ENCODE results near the gene RRAS. TPM values are rescaled to one million over a fixed set of nuclear protein-coding genes. Genes with fewer than 3 reads are reported as not detected.

The RRAS gene
- total RNA-seq, 1 experiment from 2014 or later, result 20.1 TPM

DNA sequence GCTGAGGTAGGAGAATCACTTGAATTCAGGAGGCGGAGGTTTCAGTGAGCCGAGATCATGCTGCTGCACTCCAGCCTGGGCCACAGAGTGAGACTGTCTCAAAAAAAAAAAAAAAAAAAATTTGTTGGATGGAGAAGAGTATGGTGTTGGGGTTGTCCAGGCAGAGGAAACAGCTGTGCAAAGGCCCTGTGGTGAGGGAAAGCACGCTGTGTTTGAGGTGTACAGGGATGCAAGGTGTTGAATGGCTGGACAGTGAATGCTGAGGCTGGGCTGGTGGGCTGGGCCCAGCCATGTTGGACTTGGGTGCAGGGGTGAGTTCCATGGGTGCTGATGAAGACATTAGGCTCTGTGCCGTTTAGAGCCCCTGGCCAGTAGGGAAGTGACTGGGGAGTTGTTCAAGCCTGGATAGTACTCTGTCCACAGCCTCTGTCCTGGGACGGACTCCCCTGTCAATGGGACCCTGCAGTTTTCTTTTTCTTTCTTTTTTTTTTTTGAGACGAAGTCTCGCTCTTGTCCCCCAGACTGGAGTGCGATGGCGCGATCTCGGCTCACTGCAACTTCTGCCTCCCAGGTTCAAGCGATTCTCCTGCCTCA lies 30.3 kb downstream of the RRAS start:
- no peak for DNase-seq
- Histone ChIP-seq H3K27me3 (ENCODE audit: control insufficient read depth, insufficient read depth, low read length) (no peaks in the 10 kb centered on the region), H3K36me3 (replicated peaks; ENCODE audit: control insufficient read depth, insufficient read depth, low read length) (peaks cover 24% of the 10 kb centered on the region), H3K4me3 (ENCODE audit: insufficient read depth, low read depth, low read length) (no peak overlapping the region)

DNA sequence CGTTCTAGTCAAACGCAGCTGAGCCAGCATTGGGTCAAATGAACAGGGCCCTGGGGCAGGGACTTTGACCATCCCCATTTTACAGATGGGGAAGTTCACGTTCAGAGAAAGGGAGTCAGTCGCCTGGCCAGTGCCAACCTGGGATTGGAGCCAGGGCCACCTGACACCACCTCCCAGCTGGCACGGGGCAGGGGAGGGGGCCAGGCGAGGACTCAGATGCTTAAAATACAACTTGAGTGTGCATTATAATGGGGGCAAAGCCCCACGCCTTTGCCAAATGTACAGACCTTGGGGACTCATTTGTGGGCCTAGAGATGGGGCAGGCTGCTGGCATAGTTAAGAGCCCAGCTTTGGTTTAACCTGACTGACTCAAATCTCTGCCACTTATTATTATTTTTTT lies 34.3 kb downstream of the RRAS start:
- H3K4me3 ChIP-seq (ENCODE audit: insufficient read depth, low read depth, low read length), result no peak overlapping the region
- peaks cover 30% of the 10 kb centered on the region for H3K36me3 ChIP-seq (replicated peaks; ENCODE audit: control insufficient read depth, insufficient read depth, low read length)
- DNase-seq, result no peak
- H3K27me3 ChIP-seq (ENCODE audit: control insufficient read depth, insufficient read depth, low read length), result no peaks in the 10 kb centered on the region

DNA sequence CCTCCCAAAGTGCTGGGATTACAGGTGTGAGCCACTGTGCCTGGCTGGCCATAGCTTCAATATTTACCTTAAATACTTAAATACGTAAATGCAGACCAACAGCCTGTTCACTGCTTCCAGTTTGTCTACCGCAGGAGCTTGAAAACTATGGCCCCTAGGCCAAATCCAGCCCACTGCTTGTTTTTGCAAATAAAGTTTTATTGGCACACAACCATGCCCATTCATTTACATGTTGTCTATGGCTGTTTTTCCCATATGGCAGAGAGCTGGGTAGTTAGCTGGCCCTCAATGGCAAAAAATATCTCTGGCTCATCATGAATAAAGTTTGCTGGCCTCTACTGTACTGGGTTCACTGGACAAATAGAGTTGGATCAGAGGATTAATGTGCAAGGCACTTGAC lies 37.1 kb downstream of the RRAS start:
- H3K4me3 ChIP-seq (ENCODE audit: insufficient read depth, low read depth, low read length), result no peak overlapping the region
- H3K27me3 ChIP-seq (ENCODE audit: control insufficient read depth, insufficient read depth, low read length), result no peaks in the 10 kb centered on the region
- DNase-seq, result no peak
- H3K36me3 ChIP-seq (replicated peaks; ENCODE audit: control insufficient read depth, insufficient read depth, low read length), result peaks cover 42% of the 10 kb centered on the region

DNA sequence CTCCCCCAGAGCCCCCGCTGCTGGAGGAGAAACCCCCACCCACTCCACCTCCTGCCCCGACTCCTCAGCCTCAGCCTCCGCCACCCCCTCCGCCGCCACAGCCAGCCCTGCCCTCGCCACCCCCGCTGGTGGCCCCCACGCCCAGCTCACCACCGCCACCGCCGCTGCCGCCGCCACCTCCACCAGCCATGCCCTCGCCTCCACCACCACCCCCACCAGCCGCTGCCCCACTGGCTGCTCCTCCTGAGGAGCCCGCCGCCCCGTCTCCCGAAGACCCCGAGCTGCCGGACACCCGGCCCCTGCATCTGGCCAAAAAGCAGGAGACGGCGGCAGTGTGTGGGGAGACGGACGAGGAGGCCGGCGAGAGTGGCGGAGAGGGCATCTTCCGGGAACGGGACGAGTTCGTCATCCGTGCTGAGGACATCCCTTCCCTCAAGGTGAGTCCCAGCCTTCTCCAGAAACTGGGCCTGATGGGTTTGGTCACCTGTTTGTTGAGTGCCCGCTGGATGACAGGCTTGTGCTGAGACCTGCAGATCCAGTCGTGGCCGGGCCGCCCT lies 38.4 kb downstream of the RRAS start:
- Histone ChIP-seq H3K36me3 (replicated peaks; ENCODE audit: control insufficient read depth, insufficient read depth, low read length) (peaks cover 41% of the 10 kb centered on the region), H3K27me3 (ENCODE audit: control insufficient read depth, insufficient read depth, low read length) (no peaks in the 10 kb centered on the region), H3K4me3 (ENCODE audit: insufficient read depth, low read depth, low read length) (no peak overlapping the region)
- DNase-seq, result peak; percentile 47

DNA sequence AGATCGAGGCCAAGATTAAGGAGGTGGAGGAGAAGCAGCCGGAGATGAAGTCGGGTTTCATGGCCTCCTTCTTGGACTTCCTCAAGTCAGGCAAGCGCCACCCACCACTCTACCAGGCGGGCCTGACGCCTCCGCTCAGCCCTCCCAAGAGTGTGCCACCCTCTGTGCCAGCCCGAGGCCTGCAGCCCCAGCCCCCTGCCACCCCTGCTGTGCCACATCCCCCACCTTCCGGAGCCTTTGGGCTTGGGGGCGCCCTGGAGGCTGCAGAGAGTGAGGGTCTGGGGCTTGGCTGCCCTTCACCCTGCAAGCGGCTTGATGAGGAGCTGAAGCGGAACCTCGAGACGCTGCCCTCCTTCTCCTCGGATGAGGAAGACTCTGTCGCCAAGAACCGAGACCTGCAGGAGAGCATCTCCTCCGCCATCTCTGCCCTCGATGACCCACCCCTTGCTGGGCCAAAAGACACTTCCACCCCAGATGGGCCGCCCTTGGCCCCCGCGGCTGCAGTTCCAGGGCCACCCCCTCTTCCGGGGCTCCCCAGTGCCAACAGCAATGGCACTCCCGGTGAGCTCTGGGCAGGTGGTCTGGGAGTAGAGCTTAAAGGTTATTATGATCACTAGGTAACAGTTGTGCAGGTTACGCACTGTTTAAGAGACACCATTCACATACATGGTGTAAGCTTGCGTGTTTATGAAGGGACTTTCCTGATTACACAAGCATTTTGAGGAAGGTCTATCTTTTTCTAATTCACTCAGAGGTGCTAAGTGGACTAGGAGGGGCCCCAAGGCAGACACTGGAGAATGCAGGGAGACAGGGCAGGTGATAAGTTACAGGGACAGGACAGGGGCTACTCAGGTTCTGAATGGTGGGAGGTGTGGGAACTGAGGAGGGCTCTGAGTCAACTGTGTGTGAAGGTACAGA lies 40.3 kb downstream of the RRAS start:
- Histone ChIP-seq H3K36me3 (replicated peaks; ENCODE audit: control insufficient read depth, insufficient read depth, low read length) (peaks cover 38% of the 10 kb centered on the region), H3K27me3 (ENCODE audit: control insufficient read depth, insufficient read depth, low read length) (no peaks in the 10 kb centered on the region), H3K4me3 (ENCODE audit: insufficient read depth, low read depth, low read length) (no peak overlapping the region)
- peak; percentile 45 for DNase-seq

DNA sequence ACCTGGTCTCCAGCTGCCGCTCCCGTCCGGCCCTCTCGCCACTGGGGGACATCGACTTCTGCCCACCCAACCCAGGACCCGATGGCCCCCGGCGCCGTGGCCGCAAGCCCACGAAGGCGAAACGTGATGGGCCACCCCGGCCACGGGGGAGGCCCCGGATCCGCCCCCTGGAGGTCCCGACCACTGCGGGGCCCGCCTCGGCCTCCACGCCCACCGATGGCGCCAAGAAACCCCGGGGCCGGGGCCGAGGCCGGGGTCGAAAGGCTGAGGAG lies 42.3 kb downstream of the RRAS start:
- Histone ChIP-seq H3K4me3 (ENCODE audit: insufficient read depth, low read depth, low read length) (no peak overlapping the region), H3K27me3 (ENCODE audit: control insufficient read depth, insufficient read depth, low read length) (no peaks in the 10 kb centered on the region), H3K36me3 (replicated peaks; ENCODE audit: control insufficient read depth, insufficient read depth, low read length) (peaks cover 37% of the 10 kb centered on the region)
- DNase-seq, result peak; percentile 61

DNA sequence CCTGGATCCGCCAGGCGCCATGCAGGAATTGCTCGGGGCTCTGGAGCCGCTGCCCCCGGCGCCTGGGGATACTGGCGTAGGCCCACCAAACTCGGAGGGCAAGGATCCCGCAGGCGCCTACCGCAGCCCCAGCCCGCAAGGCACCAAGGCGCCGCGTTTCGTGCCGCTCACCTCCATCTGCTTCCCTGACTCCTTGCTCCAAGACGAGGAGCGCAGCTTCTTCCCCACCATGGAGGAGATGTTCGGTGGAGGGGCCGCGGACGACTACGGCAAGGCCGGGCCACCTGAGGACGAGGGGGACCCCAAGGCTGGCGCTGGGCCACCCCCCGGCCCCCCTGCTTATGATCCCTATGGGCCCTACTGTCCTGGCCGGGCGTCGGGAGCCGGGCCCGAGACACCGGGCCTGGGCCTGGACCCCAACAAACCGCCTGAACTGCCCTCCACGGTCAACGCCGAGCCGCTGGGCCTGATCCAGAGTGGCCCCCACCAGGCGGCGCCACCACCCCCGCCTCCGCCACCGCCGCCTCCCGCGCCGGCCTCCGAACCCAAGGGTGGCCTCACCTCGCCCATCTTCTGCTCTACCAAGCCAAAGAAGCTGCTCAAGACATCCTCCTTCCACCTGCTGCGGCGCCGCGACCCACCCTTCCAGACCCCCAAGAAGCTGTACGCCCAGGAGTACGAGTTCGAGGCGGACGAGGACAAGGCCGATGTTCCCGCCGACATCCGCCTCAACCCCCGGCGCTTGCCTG lies 42.8 kb downstream of the RRAS start:
- H3K36me3 ChIP-seq (replicated peaks; ENCODE audit: control insufficient read depth, insufficient read depth, low read length), result peaks cover 36% of the 10 kb centered on the region
- DNase-seq, result peak; percentile 80
- H3K27me3 ChIP-seq (ENCODE audit: control insufficient read depth, insufficient read depth, low read length), result no peaks in the 10 kb centered on the region
- H3K4me3 ChIP-seq (ENCODE audit: insufficient read depth, low read depth, low read length), result no peak overlapping the region

DNA sequence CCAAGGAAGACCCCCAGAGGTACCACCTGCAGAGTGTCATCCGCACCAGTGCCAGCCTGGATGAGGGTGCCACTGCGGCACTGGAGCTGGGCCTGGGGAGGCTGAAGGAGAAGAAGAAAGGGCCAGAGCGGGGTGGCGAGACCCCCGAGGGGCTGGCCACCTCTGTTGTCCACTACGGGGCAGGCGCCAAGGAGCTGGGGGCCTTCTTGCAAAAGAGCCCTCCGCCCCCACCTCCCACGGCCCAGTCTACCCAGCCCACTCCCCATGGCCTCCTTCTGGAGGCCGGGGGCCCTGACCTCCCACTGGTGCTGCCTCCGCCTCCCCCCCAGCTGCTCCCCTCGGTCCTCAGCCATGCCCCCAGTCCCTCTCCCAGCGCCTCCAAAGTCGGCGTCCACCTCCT lies 43.5 kb downstream of the RRAS start:
- DNase-seq, result no peak
- Histone ChIP-seq H3K4me3 (ENCODE audit: insufficient read depth, low read depth, low read length) (no peak overlapping the region), H3K27me3 (ENCODE audit: control insufficient read depth, insufficient read depth, low read length) (no peaks in the 10 kb centered on the region), H3K36me3 (replicated peaks; ENCODE audit: control insufficient read depth, insufficient read depth, low read length) (peaks cover 32% of the 10 kb centered on the region)

DNA sequence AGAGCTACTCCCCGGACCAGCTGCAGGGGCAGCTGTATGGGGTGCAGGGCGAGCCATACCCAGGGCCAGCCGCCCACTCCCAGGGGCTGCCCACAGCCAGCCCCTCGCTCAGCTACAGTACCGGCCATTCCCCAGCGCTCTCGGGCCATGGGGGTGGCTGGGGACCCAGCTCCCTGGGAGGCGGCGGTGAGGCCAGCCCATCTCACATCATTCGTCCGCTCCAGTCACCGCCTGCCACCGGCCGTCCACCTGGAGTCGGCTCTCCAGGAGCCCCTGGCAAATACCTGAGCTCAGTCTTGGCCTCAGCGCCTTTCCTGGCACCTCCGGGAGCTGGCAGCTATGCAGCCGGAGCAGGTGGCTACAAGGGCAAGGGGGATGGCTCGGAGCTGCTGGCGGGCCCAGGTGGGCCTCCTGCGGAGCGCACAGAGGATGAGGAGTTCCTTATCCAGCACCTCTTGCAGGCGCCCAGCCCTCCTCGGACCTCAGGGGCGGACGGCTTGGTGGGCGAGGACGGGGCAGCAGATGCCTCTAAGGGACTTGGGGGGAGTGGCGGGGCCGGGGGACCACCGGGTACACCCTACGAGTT lies 44.0 kb downstream of the RRAS start:
- peak; percentile 60 for DNase-seq

DNA sequence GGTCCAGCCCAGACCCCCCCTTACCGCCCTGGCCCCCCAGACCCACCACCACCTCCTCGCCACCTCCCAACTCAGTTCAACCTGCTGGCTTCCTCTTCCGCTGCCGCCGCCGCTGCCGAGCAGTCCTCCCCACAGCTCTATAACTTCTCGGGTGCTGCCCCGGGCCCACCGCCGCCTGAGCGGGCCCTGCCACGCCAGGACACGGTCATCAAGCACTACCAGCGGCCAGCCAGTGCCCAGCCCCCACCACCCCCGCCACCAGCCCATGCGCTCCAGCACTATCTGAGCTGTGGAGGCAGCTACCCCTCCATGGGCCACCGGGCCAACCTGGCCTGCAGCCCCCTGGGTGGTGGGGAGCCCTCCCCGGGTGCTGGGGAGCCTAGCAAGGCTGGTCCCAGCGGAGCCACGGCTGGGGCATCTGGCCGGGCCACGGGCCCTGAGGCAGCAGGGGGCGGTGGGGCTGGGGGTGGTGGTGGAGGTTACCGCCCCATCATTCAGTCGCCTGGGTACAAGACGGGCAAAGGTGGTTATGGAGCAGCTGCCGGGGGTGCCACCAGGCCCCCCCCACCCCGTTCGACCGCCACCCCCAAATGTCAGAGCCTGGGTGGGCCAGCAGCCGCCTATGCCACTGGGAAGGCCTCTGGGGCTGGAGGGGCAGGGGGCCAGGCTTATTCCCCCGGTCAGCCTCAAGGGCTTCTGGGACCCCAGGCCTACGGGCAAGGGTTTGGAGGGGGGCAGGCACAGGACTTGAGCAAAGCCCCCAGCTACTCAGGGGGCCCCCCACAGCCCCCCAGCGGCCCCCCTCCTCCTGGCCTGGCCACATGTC lies 44.7 kb downstream of the RRAS start:
- H3K27me3 ChIP-seq (ENCODE audit: control insufficient read depth, insufficient read depth, low read length), result no peaks in the 10 kb centered on the region
- peaks cover 27% of the 10 kb centered on the region for H3K36me3 ChIP-seq (replicated peaks; ENCODE audit: control insufficient read depth, insufficient read depth, low read length)
- peak; percentile 55 for DNase-seq
- H3K4me3 ChIP-seq (ENCODE audit: insufficient read depth, low read depth, low read length), result no peak overlapping the region

More for the DNA sequence above, 44.0 kb downstream of the RRAS start:
- peaks cover 28% of the 10 kb centered on the region for H3K36me3 ChIP-seq (replicated peaks; ENCODE audit: control insufficient read depth, insufficient read depth, low read length)
- H3K27me3 ChIP-seq (ENCODE audit: control insufficient read depth, insufficient read depth, low read length), result no peaks in the 10 kb centered on the region
- no peak overlapping the region for H3K4me3 ChIP-seq (ENCODE audit: insufficient read depth, low read depth, low read length)

DNA sequence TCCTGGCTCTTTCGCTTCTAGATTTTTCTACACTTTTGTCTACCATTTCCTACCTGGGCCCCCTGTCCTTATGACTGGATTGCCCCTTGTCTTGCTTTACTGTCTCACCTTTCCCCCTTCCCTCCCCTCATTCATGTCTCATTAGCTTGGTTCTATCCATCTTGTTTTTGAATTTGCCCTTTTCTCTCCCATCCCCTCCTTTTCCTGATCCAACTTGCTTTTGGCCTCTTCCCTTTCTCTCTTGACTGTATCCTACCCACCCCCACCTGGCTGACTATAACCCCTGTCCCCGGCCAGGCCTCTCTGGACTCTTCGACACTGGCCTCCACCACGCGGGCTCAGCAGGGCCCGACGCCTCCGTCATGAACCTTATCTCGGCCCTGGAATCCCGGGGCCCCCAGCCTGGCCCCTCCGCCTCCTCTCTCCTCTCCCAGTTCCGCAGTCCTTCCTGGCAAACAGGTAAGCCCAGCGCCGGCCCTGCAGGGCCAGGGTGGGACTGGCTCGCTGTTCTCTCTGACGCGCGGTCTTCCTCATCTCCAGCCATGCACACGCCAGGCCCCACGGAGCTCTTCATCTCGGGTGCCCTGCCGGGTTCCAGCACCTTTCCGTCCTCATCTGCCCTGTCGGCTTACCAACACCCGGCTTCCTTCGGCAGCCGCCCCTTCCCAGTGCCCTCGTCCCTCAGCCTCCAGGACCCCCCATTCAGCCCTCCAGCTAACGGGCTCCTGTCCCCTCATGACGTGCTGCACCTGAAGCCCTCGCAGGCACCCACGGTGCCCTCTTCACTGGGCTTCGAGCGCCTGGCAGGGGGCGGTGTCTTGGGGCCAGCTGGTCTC lies 45.6 kb downstream of the RRAS start:
- Histone ChIP-seq H3K27me3 (ENCODE audit: control insufficient read depth, insufficient read depth, low read length) (no peaks in the 10 kb centered on the region), H3K4me3 (ENCODE audit: insufficient read depth, low read depth, low read length) (no peak overlapping the region), H3K36me3 (replicated peaks; ENCODE audit: control insufficient read depth, insufficient read depth, low read length) (peaks cover 19% of the 10 kb centered on the region)
- peak; percentile 46 for DNase-seq

DNA sequence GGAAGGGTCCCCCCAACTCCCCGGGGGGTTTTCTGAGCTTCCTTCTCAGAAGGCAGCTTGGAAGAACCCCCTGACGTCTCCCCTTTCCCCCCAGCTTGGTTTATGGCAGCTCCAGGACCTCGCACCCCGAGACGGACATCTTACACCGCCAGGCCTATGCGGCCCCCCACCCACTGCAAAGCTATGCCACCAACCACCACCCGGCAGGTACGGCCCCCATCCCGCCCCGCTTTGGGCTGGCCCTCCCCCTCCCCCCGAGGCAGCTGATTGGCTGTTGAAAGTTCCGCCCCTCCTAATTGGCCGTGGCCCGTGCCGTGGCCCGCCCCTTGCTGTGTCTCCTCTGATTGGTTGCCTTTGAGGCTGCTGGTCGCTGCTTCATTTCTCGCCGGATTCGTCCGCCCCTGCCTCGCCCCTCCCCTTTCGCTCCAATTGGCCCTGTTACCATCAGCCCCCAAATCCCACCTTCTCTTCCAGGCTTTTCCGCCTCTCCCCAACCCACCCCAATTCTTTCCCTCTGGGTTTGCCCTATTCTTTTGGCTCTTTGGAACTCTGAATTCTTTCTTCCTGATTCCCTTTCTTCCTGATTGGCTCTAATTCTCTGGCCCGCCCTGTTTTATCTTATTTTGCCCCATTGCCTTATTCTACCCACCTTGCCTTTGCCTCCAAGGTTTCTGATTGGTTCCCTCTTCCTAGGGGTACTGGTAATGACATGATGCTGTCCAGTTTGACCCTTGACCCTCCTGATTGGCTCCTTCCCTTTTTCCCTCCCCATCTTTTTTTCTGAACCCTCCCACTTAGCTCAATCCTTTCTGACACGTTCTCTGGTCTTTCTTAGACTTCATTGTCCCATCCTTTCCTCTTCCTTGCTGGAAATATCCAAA lies 46.5 kb downstream of the RRAS start:
- peaks cover 11% of the 10 kb centered on the region for H3K36me3 ChIP-seq (replicated peaks; ENCODE audit: control insufficient read depth, insufficient read depth, low read length)
- no peaks in the 10 kb centered on the region for H3K27me3 ChIP-seq (ENCODE audit: control insufficient read depth, insufficient read depth, low read length)
- peak; percentile 100 for DNase-seq

More for the DNA sequence above, 46.5 kb downstream of the RRAS start:
- peak overlapping the region; percentile 93 for H3K4me3 ChIP-seq (ENCODE audit: insufficient read depth, low read depth, low read length)
